GM04503 (cell line): ENCODE data around the gene BMPER.

Experiments
- DNase-seq: peaks from one replicate; pipeline ENCODE4 v3.0.0-alpha.2; 2012; ENCODE audit warnings: low read depth

Gene BMPER

GRCh38 chr7:34096198-34096651 is 190.9 kb downstream of the BMPER start:
- DNase-seq = peak; percentile 94

DNA sequence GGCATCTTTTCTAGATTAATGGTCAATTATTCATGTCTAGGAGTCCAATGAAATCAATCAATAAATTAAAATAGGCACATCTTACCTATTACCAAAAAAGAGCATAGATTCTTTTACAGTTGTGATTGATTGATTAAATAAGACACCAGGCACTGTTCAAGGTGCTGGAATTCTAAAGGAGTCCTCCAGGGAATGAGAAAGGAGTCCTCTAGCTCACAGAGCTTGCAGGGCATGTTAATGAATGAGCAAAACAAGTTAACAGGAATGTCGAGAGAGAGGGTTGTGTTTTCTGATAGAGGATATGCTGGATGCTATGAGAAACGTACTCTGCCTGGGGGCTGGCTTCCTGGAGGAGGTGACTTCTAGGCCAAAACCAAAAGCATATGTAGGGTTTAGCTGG is 191.4 kb downstream of the BMPER start:
- no peak for DNase-seq

DNA sequence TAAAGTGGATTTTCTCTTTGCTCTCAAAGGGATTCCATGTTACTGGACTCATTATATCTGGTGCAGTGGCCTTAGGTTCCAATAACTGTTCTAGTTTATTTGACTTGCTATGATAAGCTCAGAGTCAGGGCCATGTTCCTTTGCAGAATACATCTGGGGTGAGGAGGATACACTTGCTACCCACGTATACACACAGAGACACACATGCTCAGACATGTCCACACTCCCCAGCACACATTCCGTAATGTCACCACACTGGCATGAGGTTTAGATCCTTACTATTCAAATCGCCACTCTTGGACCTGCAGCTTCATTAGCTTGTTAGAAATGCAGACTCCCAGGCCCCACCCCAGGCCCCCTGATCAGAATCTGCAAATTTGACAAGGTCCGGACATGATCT is 195.3 kb downstream of the BMPER start:
- no peak for DNase-seq

DNA sequence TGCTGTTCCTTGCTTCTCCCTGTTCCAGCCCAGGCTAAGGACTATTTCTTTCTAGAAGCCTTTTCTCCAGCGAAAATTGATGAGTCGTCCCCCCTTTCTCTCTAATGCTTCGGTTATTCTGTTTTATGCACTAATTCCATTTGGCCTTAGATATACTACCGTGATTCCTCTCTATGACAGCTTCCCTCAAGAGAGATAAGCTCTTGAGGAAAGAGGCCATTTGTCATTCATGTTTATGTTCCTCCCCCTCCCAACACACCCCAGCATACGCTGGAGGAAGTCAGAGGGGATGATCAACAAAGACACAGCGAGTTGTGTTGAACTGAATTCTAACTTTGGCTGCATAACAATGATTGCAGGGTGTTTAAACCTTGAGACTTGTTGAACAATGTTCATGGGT is 198.8 kb downstream of the BMPER start:
- no peak for DNase-seq

GRCh38 chr7:34104992-34105391 is 199.7 kb downstream of the BMPER start:
- no peak for DNase-seq

GRCh38 chr7:34107276-34107675 is 201.9 kb downstream of the BMPER start:
- DNase-seq = peak; percentile 66

- DNase-seq = no peak
Observed at GRCh38 chr7:34108165-34108564, 202.8 kb downstream of the BMPER start.

DNA sequence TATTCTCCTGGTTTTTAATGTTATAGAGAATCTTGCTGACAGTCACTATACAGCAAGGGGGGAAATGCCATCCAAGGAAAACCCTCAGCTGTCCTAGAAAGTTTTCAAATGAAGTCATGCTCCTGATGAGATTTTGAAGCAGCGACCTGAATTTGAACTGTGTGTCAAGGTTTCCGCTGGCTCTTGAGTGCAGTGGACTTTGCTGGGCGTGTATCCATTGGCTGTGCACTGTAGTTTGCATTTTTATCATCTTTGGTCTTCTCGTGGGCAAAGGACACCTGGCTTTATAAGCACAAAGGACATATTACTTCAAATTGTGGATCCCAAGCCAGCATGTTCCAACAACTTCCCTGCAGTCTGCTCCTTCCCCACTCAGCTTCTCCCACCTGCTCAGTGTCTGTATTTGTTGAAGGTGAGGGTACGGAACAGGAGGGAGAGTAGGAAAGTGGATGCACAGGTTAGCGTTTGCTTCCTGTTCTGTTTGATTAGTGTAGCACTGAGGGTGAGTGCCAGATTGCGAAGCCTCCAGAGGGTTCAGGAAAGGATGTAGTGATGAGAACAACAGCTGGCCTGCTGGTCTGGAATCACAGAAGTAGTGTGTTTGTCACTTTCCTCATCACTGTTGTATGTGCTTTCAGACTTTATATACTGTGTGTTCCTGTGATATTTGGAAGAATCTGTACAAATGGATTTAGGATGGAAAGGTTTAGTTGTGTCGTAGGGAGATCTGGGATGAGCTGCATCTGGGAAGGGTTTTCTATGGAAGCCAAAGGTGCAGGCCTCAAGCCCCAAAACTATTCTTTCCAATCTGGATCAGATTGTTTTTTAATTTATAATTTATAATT is 204.8 kb downstream of the BMPER start:
- no peak for DNase-seq

DNA sequence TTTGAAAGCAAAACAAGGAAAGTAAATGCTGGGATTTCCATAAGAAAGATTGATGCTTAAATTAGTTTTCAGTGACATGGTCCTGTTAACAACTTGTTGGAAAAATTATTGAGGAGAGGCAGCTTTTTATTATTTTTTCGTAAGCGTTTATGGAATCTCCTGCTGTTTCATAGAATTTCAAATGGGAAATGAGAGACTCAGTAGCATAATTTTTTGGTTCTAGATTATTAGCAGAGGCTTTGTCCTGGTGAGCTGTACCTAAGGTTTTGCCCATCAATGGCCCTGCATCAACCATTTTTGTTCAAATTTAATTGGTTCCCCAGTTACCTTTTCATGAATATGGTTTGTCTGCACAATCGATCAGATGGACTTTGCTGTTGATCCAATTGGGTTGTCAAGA is 205.7 kb downstream of the BMPER start:
- DNase-seq = no peak

DNA sequence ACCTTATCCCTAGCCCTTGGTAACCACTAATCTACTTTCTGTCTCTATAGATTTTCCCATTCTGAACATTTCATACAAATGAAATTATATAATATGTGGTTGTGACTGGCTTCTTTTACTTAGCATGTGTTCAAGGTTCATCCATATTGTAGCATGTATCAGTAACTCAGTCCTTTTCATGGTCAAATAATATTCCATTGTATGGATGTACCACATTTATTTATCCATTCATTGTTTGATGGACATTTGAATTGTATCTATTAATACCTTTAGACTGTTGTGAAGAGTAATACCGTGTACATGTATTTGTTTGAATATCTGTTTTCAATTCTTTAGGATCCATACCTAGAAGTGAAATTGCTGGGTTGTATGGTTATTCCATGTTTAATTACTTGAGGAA is 210.2 kb downstream of the BMPER start:
- DNase-seq = no peak

DNA sequence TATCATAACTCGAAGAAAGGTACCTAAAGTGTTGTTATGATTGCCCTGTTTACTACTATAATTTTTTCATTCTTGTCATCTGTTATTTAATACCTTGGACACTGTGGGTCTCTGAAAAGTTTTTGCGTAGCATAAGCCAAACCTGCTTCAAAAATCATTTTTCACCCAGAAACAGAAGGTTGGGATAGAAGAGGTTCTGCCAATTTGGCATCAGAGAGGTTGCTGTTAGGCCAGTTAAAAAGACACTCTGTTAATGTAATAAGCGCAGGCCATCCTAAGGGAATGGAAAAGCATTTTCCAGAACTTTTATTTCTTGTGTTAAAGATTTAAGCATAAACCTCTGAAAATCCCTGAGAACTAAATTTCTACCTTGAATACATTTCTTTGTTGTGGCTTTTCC is 212.2 kb downstream of the BMPER start:
- no peak for DNase-seq

DNA sequence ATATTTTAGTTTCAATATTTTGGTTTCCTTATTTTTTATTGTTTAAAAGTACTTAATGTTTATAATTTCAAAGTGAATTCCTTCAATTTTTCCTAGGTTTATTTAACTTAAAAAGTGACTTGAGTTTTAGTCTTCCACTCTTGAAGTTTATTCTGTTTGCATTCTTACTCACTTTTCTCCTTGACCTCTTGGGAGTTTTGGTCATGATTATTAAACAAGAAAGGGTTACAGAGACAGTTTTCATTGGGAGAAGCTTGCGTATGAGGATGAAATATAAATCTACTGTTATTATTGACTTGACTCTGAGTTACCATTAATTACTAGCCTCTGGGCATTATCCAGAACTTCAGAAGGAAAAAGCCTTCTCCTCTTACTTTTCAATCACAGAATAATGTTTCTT is 216.0 kb downstream of the BMPER start:
- DNase-seq = no peak

DNA sequence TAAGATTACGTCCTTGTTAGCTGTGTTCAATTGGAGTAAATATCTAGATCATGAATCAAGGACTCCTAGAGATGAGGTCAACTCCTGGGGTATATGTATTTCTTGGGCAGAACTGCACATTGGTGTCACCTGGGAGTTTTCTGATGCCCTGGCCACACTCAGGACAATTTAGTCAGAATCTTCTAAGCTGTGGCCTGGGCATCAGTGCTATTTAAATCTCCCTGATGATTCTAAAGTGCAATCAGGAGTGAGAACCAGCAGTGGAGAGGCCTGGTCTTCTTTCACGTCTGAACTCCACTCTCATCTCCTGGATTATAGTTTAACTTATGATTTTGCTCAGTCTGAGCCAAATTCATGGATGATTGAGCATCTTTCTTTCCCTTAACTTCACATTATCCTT is 218.0 kb downstream of the BMPER start:
- no peak for DNase-seq

DNA sequence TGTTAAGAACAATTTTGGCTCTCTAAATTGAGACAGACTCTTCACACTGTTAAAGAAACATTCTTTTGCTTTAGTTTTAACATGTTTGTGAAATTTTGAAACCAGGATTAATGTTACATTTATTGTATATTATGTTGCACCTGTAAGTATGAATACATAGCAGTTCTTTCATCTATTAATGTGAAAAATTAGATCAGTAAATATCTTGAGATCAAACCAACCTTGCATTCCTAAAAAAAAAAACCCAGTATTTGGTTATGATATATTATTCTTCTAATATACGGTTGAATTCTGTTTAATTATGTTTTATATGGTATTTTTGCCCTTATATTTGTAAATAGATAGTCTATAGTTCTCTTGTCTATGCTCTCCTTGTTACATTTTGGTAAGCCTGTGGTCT is 219.4 kb downstream of the BMPER start:
- DNase-seq = no peak

GRCh38 chr7:34128762-34129161 is 223.4 kb downstream of the BMPER start:
- peak; percentile 64 for DNase-seq

DNA sequence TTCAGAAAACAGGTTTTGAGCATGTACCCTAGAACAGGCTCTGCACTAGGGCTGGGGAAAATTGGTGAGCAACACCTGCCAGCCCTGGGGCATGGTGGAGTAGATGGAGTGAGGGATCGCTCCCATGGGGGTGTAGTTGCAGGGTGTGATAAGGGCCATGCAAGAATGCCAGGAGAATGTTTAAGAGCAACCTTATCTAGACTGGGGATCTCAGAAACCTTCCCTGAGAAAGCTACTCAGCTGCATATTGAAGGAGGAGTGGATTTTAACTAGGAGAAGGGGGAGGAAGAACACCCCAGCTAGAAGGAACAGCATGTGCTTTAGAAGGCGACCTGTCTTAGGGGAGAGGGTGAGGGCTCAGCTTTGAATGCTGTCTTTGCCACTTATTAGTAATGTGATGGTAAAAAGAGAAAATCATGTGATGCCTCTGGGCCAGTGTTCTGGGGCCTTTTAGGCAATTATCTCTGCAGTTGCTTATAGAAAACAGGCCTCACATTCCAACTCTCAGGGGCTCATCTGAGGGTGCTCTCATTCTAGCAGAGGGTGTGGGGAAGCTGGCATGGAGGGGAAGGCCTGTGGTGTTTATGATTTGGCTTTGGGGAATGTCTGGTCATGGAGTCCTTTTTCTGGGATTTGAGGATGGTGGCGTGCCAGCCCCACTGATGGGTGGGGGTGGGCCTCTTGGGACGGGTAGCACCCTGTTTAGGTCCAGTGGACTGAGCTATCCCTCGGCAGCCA is 225.4 kb downstream of the BMPER start:
- DNase-seq = no peak

- no peak for DNase-seq
Observed at GRCh38 chr7:34131371-34131770, 226.0 kb downstream of the BMPER start.

DNA sequence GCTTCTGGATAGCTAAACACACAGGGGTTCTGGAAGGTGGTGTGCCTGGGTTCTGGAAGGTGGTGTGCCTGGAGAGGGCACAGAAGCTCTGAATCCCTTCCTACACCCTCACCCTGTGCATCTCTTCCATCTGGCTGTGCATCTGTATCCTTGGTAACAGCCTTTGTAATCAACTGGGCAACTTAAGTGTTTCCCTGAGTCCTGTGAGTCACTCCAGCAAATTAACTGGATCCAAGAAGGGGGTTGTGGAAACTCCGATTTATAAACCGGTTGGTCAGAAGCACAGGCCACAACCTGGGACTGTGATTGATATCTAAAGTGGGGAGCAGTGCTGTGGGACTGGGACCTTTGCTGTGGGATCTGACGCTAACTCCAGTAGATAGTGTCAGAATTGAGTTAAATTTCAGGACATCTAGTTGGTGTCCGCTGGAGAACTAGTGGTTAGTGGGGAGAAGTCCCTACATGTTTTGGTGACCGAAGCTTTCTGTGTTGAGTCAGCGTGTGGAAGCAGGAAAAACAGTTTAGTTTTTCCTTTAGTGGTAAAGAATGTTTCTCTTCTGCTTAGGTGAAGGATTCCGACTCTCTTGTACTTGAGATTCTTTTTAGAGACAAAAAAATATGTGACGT is 228.1 kb downstream of the BMPER start:
- peak; percentile 96 for DNase-seq

GRCh38 chr7:34133983-34134782 is 228.8 kb downstream of the BMPER start:
- DNase-seq = no peak

DNA sequence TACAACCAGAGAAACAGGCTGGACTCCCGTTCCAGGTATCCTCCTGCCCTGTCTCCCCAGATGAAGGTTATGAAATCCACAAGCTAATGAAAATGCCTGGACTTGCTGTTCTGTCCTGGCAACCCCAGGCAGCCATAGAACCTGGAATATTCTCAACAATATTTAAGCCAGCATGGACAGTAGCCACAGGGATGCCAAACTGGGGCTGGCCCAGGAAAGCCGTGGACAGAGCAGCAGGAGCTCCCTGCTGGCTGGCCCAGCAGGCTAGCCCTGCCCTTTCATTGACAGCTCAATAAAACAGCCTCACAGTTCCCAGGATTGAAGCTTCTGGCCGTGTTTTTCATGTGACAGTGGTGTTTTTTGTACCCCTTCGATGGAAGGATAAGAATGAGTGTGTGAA is 230.6 kb downstream of the BMPER start:
- DNase-seq = no peak

- no peak for DNase-seq
Observed at GRCh38 chr7:34136698-34137097, 231.4 kb downstream of the BMPER start.

DNA sequence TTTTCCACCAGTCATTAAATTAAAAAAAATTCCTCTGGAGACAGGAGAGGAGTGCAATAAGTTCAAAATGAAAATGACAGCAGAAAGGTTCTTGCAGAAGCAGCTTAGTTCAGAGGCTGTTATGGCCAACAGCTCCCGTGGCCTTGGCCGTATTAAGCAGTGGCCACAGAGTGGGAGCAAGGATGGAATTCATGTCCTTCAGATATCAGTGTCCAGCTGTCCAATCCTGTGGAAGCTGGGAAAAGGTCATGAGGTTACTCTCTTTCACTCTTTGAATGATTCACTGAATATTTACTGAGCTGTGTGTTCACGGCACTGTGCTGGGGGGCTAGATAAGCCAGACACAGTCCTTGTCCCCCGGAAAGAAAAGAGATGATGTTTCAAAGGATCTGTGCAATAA is 231.8 kb downstream of the BMPER start:
- DNase-seq = no peak
